NCI-H1092 (cell line): ENCODE measurements around the gene FLNA.
"Not testable (repeated sequence)": the region's sequence is repeated elsewhere in the genome, so short reads cannot be mapped to it uniquely, and the experiment has no call there.

Experiments
- DNase-seq: peaks from one replicate; lab custom pipeline; 2025; lab: John Stamatoyannopoulos, UW

Gene FLNA

DNA sequence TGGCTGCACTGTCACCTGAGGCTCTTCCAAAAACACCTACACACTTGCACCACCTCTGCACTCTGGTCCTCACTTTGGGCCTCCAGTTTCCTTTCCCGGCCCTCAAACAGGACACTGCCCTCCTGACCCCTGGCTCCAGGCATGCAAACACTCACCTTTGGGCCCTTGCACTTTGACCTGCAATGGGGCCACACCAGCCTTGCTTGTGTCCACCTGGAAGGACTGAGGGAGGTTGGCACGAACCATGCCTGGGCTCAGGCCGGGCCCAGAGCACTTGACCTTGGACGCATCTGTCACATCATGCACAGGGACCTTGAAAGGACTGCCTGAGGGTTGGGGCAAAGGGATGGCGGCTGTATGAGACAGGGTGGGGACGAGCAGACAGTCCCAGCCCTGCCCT, 15.6 kb downstream of the FLNA start:
- no peak for DNase-seq

DNA sequence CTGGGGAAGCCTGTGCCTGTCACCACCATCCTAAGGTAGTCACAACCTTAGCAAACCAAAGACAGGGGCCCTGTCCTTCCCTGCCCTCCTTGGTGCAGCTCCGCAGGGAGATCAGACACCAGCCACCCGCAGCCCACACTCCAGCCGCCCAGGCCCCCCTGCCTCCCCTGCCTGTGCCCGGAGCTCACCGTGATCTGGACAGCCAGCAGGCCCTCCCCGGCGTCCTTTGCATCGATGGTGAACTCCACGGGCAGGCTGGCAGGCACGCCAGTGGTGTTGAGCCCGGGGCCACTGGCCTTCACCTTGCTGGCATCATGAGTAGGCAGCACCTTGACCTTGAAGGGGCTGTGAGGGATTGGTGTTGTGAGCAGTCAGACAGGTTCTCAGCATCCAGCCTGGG, 16.4 kb downstream of the FLNA start:
- no peak for DNase-seq

DNA sequence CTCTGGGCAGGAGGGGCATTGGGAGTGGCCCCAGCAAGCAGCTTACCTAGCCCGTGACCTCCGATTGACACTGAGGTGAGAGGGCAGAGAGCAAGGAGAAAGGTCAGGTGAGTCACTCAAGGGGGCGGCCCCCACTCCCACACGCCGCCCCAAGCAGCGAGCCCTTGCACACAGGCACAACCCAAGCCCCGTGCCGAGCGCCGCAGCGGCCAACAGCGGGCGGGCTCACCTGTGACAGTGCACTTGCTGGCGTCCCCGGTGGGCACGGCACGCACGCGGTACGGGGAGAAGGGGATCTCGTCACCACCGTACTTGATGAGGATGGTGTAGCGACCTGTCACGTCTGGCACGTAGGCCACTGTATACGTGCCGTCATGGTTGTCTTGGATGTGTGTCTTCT, 17.2 kb downstream of the FLNA start:
- no peak for DNase-seq

DNA sequence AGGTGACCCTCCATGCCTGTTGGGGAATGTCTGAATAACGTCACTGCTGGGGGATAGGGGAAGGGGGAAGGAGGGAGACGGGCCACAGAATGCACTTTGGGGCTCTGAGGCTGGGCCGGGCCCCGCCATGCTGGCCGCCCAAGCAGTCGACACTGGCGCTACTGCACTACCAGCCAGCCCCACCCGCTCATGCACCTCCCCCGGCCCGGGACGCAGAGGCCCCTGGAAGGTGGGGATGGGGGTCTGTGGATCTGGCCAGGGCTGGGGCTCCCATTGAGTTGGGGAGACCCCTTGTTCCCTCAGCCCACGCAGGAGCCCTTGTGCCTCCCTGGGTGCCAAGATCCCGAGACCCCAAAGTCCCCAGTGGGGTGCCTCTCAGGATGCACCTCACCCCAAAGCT, 17.8 kb downstream of the FLNA start:
- no peak for DNase-seq

DNA sequence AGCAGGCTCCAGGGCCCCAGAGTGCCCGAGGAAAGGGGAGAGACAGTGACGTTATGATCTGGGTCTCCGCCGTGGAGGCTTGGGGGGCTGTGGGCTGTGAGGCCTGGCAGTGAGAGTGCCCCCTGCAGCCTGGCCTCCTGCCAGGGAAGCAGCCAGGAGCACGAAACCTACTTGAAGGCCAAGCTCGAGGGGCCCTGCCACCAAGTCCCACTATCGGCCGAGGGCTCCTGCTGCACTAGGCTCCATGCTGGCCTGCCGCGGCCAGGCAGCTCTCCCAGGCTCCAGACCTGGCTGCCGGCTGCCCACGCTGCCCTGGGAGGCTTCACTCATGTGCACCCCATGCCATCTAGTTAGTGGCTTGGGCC, 18.7 kb downstream of the FLNA start:
- DNase-seq: no peak

DNA sequence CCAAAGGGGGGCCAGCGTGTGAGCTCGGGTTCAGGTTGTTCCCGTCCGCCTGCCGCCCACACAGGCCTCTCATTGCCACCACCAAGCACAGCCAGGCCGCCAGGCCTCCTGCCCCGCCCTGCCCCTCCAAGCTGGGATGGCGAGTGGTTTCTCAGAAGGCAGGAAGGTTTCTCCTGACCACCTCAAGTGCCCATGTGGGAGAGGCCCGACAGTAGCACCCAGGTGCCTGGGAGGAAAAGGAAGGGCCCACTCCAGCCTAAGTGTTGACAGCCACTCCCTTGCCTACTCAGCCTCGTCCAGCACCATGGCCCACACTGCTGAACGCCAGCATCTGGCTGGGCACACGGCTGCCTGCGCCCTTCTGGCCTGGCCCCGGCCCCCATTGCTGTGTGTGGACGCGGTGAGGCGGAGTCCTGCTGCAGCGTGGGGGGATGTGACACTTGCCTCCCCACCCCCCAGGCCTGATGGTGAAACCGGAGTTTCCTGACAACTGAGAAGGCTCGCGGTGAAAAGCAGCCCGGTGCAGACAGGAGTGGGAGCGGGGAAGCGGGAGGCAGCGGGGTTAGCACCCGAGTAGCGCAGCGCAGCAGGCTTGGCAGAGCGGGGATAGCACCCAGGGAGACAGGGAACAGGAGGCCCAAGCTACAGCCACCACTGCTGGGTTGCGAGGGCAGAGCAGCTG, 19.2 kb downstream of the FLNA start:
- DNase-seq: no peak

DNA sequence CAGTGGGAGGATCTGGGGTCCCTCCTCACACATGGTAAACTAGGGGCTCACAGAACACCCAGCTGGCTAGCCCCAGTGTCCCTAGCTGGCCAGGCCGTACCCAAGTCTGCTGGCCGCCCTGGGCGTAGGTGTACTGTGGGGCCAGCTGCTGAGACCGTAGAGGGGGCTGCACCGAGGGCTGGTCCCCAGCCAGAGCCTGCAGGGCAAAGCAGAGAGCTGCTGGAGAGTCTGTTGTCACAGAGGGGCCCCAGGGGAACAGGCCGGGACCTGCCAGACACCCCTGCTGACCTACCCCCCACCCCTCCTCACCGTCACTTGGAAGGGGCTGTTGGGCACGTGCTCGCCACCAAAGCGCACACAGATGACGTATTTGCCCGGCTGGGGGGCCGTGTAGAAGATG, 19.9 kb downstream of the FLNA start:
- no peak for DNase-seq

DNA sequence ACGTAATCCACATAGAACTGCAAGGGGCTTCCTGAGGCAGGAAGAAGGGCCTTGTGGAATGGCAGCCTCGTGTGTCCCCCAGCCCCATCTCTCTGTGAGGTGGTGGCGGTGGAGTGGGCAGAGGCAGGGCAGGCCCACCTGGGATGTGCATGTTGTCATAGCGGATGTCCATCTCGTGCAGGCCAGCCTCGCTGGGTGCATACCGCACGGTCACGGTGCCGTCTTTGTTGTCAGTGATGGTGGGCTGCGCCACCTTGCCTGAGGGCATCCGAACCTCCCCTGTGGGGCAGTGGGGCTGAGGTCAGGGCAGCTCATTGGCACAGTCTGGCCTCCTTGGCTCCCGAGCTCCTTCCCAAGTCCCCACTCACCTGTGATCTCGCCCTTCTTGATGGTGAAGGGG, 20.4 kb downstream of the FLNA start:
- DNase-seq: no peak

DNA sequence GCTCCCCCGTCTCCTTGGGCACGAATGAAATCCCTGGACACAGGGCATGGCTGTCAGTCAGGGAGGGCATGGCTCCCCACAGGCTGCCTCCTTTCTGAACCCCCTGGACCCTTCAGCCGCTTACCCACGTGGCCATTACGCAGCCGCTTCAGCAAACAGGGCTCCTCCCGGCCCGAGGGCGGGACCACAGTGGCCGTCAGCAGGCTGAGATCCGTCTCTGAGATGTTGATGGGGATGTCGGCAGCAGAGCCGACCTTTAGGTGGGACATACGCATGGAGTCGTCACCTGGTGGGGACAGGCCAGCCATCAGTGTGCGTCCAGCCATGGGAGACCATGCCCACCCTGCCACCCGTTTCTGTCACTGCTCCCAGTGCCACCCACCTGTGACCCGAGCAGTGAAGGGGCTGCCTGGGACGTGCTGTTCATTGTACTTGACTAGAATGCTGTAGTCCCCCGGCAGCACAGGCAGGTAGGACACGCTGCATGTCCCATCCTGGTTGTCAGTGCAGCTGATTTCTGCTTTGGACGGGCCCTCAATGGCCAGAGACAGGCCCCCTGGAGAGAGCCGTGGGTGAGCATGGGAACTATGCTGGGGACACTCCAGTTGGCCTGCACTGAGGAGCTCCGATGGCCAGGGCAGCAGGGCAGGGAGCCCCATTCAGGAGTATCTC, 21.1 kb downstream of the FLNA start:
- DNase-seq: no peak

DNA sequence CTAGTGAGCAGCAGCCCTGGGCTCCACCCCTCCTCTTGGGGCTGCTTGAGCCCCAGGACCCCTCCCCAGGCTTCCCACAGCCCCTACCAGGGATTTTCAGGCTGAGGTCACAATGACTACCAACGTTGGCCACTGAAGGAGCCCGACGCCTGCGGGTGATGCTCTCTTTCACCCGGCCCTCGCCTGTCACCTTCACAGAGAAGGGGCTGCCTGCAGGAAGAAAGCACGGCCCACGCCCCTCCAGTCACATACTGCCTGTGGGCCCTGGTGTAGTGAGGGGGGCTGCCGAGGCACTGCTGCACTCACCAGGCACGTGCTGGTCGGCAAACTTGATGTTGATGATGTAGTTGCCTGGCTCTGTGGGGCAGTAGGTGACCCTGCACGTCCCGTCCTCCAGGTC, 22.0 kb downstream of the FLNA start:
- DNase-seq: no peak

DNA sequence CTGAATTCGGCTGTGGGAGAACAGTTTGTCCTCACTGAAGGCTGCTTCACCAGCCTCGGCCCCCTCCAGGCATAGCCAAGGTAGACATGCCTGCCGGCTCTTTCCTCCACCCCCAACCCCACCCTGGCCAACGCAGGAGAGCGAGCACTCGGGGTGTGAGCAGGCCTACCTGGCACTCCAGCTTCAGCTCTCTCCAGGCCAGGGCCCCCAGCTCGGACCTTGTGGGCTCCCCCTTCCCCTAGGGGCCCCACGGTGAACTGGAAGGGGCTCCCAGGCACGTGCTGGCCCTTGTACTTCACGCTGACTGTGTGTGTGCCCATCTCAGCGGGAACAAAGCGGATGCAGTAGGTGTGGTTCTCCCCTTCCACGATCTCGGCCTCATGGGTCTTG, 22.4 kb downstream of the FLNA start:
- no peak for DNase-seq

DNA sequence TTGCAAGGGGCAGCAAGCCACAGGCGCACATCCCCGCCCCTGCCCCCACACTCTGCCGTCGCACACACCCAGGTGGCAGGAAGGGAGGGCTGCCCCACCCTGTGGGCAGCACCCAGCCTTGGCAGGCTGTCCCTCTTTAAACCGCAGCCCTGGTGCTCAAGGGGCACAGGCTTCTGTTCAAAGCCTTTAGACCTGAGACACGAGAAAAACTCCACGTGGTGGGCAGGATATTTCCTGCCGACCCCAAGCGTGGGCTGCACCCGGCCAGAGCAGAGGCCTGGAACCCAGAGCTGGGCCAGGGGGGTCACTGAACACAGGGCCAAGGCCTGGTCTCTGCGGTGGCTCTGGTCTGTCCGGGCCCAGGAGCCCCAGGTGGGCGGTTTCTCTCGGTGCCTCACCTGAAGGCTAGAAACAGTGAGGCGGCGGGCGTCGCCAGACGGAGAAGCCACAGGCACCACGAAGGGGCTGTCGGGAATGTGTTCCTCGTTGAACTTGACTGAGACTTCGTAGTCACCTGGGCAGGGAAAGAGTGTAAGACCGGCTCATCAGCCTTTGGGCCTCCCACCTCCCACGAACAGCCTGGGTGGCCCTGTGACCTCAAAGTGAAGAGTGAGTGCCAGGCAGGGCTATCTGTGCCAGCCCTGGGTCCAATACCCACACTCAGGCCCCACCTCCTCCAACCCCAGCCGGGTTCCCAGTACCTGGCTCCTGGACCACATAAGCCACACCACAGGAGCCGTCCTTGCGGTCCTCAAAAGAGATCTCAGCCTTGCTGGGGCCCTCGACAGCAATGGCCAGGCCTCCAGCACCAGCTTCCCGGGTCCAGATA, 23.0 kb downstream of the FLNA start:
- no peak for DNase-seq

DNA sequence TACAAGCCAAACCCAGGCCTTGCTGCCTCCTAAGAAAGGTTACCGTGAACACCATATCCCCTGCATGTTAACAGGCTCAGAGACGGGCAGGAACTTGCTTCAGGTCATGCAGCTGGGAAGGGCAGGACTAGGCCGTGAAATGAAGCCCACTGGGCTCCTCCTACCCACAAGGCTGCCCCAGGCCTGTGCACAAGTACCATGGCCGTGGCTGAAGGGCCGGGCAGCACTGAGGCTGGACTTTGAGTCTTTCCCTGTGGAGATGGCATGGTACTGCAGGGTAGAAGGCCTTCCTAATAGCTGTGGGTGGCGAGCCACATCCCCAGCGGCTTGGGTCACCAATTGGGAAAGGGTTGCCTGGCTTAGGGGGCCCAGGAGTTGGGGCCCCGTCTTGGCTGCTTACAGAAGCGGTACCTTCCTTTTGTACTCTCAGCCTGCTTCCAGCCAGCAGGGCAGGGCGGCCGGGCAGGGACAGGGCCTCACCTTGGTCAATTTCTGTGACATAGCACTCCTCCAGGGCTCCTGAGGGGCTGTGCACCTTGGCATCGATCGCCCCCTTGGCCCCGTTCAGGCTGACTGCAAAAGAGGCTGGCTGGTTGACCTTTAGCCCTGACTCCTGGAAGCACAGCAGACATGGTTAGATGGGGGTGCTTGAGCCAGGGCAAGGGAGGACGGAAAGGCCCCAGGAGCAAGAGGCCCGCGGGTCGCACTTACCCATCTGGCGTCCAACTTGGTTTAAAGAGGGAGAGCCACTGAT, 23.8 kb downstream of the FLNA start:
- no peak for DNase-seq

DNA sequence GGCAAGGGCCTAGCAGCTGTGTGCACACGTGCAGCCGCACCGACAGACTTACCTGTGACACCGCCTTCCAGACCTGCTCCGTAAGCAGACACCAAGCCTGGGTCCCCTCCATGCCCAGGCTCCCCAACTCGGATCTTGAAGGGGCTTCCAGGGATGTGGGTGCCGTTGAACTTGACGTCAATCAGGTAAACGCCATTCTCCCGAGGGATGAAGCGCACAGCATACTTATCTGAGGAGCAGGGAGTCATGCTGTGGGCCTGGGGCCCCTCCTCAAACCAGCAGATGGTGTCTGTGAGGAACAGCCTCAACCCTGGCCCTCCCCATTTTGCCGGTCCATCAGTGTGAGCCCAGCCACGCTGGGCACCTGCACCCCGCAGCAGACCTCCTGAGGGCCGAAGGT, 24.5 kb downstream of the FLNA start:
- DNase-seq: no peak

DNA sequence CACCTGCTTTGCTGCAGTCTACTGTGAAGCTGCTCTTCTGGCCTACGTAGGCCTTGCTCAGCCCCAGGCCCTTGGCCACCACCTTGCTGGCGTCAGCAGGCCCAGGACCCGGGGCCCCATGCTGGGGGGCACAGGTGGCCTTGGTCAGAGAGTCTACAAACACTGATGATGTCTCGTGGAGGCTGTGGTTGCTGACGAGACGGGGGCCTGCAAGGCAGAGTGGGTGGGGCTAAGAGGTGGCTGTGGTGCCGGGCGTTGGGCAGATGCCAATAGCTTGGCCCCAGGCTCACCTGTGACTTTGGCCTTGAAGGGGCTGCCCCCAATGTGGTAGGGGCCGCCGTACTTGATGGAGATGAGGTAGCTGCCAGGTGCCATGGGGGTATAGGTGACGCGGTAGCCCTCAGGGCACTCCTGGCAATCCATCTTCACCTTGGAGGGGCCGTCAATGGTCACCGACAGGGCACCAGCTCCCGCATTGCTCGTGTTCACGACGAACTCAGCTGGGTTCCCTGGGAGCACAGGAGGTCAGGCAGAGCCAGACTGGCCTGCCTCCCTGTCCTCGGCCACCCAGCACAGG, 25.0 kb downstream of the FLNA start:
- no peak for DNase-seq

DNA sequence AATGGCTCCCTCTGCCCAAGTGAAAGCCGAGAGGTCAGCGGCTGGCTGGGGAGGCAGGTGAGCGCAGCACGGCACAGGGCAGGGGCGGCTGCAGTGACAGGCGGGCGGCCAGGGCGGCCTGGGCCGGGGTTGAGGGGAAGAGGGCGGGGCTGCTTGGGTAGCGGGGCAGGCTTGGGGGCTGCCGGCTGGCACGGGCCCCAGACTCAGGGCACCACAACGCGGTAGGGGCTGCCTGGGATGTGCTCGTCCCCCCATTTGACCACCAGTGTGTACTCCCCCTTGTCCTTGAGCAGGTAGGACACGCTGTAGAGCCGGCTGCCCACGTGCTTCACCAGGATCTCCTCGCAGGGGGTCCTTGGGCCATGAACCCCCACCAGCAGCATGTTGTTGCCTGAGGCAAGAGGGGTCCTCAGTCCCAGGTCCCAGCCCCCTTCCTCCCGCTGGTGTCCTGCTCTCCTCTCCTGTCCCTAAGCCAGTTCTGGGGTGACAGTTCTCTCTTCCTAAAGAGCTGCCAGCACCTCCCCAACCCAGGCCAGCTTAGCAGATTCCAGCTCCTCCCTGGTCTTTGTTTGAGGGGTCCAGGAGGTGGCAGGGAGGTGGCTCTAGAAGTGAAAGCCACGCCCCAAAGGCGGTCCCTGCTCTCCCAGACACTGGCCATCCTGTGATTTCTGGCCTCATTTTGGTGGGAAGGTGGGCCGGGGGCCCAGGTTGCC, 25.6 kb downstream of the FLNA start:
- DNase-seq: no peak

DNA sequence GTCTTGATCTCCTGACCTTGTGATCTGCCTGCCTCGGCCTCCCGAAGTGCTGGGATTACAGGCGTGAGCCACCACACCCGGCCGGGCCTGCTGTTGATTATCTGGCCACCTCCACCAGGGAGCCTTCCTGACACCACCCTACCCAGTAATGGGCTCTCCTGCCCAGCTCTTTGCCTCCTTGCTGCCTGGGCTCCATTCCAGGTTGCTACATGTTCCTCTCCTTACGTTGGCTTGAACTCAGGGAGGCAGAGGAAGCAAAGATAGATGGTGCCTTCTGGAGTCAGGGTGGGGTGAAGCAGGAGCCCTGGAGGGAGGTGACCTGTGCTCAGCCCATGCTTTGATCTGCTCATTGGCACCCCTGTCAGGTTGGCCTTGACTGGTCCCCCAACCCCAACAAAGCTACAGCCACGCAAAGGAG, 26.3 kb downstream of the FLNA start:
- DNase-seq: no peak

DNA sequence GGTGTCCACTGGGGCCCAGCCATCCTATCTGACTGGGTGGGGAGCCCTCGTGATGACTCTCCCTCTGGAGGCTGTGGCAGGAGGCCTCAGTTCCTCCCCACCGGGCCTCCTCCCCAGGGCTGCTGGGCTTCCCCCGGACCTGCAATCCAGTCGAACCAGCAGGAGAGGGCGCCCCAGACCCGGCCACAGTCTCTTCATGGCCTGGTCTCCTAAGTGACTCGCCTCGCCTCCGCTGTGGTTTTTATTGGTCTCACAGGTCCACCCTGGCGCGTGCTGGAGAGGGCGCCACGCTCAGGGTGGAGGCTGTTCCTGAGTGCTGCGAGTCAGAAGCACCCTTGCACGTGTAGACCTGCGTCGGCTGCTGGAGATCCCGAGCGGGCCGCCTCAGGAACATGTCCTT, 30.8 kb downstream of the FLNA start:
- not testable (repeated sequence) for DNase-seq

DNA sequence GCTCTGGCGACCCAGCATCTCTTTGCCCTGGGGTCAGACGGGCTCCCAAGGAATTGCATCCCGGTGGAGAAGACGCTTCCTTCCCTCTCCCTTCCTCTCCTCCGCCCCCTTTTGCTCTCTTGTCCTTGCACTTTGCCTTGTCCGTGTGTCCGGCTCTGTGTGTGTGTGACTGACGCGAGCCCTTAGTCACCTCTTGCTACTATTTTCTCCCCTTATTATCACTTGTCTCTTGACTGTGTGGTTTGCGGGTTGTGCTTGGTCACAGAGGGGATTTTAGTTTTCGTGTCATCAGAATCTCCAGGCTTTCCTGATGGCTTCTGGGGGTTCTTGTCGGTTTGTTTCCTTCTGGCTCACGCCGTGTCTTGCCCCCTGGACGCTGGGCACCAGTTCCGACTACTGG, 31.4 kb downstream of the FLNA start:
- DNase-seq: not testable (repeated sequence)

DNA sequence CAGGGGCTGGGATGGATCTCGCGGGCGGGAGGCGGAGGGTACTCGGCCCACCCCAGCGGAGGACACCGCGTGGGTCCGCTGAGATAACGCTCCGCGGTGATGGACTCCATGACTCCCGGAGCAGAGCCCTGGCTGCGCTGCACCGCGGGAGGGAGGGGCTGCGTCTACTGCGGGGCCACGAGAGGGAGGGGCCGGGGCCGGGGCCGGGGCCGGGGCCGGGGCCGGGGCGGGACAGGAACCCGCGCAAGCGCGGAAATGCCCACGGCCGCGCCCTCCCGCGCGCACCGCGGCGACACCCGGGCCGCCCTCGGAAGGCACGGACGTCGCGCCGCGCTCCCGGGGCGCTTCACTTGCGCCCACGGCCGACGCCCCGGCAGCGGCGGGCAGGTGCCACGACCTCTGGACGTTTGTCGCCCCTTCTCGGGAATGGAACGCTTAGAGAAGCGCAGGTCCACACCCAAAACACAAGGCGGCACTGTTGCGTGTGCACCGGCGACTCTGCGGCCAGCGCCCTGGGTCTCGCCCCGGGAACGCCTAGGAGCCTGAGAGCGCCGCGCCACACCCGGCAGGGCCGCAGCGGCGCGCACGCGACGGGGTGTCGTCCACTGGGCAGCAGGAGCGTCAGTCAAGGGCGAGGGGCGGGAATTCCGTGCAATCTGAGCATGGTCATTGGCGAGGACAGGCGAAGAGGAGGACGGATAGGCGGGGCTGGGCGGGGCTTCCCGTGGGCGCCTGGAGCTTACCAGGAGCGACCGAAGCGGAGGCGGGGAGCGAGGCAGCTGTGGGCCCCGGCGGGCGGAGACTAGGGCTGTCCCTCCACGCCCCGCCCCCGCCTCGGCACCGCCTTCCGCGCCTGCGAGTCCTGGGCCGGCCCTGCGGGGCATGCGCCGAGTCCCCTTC, 32.8 kb downstream of the FLNA start:
- DNase-seq: not testable (repeated sequence)
